ENCODE results near the gene PDZRN4. TPM values are rescaled to one million over a fixed set of nuclear protein-coding genes. Genes with fewer than 3 reads are reported as not detected.

PDZRN4 gene
- total and polyA plus RNA-seq, 2 donors (not counting 3 experiments of a cell fraction or from before 2014, with no cell fraction given): not detected

DNA sequence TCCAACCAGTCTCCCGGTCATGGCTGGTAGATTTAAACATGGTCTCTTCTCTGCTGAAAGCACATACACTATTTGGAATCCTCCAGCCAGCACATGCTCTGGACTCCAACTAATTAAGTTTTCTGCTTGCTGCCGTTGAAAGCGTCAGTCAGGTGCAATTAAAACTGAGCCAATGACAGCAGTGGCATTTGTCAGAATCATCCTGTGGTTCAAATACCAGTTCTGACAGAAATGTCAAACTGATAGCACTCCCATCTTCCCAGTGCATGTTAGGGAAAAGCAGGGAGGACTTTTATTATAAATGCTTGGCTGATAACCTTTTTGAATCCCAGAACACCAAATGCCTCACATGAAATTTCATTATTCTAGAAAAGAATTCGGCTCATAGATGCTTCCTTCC, 401.8 kb downstream of the PDZRN4 start:
- no peaks in the 10 kb centered on the region for H3K4me1 ChIP-seq (ENCODE audit: control insufficient read depth, extremely low read depth, insufficient read depth, low read length)
- CTCF ChIA-PET: no interaction called here
- no peak for DNase-seq (ENCODE audit: low read depth, low spot score)
- BruUV-seq (replicated peaks): no TSS peak
- H3K9me1 ChIP-seq (replicated peaks; ENCODE audit: control insufficient read depth, extremely low read depth, insufficient read depth, low read length): no peaks in the 10 kb centered on the region
- no peak overlapping the region for H3K27ac ChIP-seq (ENCODE audit: insufficient read depth, low read depth, low read length)
- no peak overlapping the region for H3K9ac ChIP-seq (replicated peaks; ENCODE audit: extremely low read depth, insufficient read depth, low read length)
- TF ChIP-seq EZH2 (IDR thresholded peaks at IDR 0.05; ENCODE audit: borderline replicate concordance, low read depth, low read length, severe bottlenecking): no peak
- TF ChIP-seq, protein P1, sequence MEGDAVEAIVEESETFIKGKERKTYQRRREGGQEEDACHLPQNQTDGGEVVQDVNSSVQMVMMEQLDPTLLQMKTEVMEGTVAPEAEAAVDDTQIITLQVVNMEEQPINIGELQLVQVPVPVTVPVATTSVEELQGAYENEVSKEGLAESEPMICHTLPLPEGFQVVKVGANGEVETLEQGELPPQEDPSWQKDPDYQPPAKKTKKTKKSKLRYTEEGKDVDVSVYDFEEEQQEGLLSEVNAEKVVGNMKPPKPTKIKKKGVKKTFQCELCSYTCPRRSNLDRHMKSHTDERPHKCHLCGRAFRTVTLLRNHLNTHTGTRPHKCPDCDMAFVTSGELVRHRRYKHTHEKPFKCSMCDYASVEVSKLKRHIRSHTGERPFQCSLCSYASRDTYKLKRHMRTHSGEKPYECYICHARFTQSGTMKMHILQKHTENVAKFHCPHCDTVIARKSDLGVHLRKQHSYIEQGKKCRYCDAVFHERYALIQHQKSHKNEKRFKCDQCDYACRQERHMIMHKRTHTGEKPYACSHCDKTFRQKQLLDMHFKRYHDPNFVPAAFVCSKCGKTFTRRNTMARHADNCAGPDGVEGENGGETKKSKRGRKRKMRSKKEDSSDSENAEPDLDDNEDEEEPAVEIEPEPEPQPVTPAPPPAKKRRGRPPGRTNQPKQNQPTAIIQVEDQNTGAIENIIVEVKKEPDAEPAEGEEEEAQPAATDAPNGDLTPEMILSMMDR (IDR thresholded peaks at IDR 0.05; ENCODE audit: extremely low read depth in 1 of 2, insufficient read depth in 1 of 2, low read depth in 1 of 2, low read length in 2 of 2): no peak
- TF ChIP-seq POLR2A (IDR thresholded peaks at IDR 0.05; ENCODE audit: low read depth, low read length): no peak
- TF ChIP-seq FOS (IDR thresholded peaks at IDR 0.05; ENCODE audit: borderline replicate concordance, insufficient read depth, low read length): no peak
- TF ChIP-seq JUN (IDR thresholded peaks at IDR 0.05; ENCODE audit: borderline replicate concordance, insufficient read depth, insufficient read length, low read depth): no peak
- TF ChIP-seq, protein P2, sequence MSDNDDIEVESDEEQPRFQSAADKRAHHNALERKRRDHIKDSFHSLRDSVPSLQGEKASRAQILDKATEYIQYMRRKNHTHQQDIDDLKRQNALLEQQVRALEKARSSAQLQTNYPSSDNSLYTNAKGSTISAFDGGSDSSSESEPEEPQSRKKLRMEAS (IDR thresholded peaks at IDR 0.05; ENCODE audit: insufficient read depth, insufficient read length): no peak
- TF ChIP-seq POLR2AphosphoS5 (IDR thresholded peaks at IDR 0.05; ENCODE audit: insufficient read depth, low read depth, low read length): no peak
- TF ChIP-seq MYC (IDR thresholded peaks at IDR 0.05; ENCODE audit: low read depth, low read length): no peak
- no peak for TF ChIP-seq GATA2 (IDR thresholded peaks at IDR 0.05; ENCODE audit: insufficient read depth, insufficient read length, low read depth, low read length)
- H3K4me2 ChIP-seq (ENCODE audit: insufficient read depth, low read length): no peak overlapping the region
- dilution Hi-C loops (cut with MboI; ENCODE audit: extremely low pct_ligation_motif_present, low sequenced_read_pairs): no loop called here
- no peaks in the 10 kb centered on the region for H4K20me1 ChIP-seq (replicated peaks; ENCODE audit: control insufficient read depth, extremely low read depth, insufficient read depth, low read length)
- H2AFZ ChIP-seq (ENCODE audit: low read depth, low read length): no peak overlapping the region
- H3K9me3 ChIP-seq (replicated peaks; ENCODE audit: control insufficient read depth, insufficient read depth, low read length): no peaks in the 10 kb centered on the region
- H3K27me3 ChIP-seq (ENCODE audit: control insufficient read depth in 2 of 2, insufficient read depth in 2 of 2, low read length in 2 of 2): no peaks in the 10 kb centered on the region
- no peaks in the 10 kb centered on the region for H3K36me3 ChIP-seq (ENCODE audit: control insufficient read depth in 2 of 2, extremely low read depth in 1 of 2, insufficient read depth in 2 of 2, low read length in 2 of 2)
- POLR2A ChIA-PET: no interaction called here
- intact Hi-C loops (cut with micrococcal nuclease): no loop called here
- FAIRE-seq: no peak
- H3K4me3 ChIP-seq (replicated peaks in 1 of 3; ENCODE audit: insufficient read depth in 1 of 3, low read depth in 1 of 3, low read length in 3 of 3): no peak overlapping the region
- no peaks in the 10 kb centered on the region for H3K79me2 ChIP-seq (ENCODE audit: control insufficient read depth, insufficient read depth, low read length)
